HCT116 (cell line): ENCODE measurements around the gene CIZ1. TPM values are rescaled to one million over a fixed set of nuclear protein-coding genes. Genes with fewer than 3 reads are reported as not detected.
A peak's percentile ranks its signal among the peaks of the same experiment; 100 is the strongest.

Experiments used
- ATAC-seq: fragments of 200-7000 bp; cut with Tn5 transposase; 2 replicates; pipeline ENCODE4 v1.9.1; 2020; ENCODE audit warnings: mild to moderate bottlenecking, moderate library complexity
- BruUV-seq: library from RNA; stranded (reverse); fragments of 400-500 nt; replicated peaks from 2 replicates; lab custom pipeline; 2021; lab: Mats Ljungman, UMichigan
- CTCF ChIA-PET: fragments of 300-600 bp; sonication (Branson Sonifier 250); formaldehyde crosslinking; loops from one replicate; lab custom pipeline; 2021; ENCODE audit warnings: antibody characterized with exemption; lab: Charles Lee
- POLR2A ChIA-PET: fragments of 300-600, 350-600 bp; sonication (Branson Sonifier 250); formaldehyde crosslinking; loops from one replicate; lab custom pipeline; 2021; ENCODE audit warnings: antibody characterized with exemption; lab: Charles Lee
- RAD21 ChIA-PET, 2 experiments: fragments of 300-600 bp; sonication (Branson Sonifier 250); formaldehyde crosslinking; loops; one replicate each; lab custom pipeline; 2023; ENCODE audit warnings: low total read pairs in 2 of 2; ENCODE audit not compliant: uncharacterized antibody in 2 of 2, unreplicated experiment in 2 of 2, low non-redundant PET in 1 of 2; lab: Charles Lee
- DNase-seq: peaks from one replicate; pipeline ENCODE4 v3.0.0-alpha.2; 2010; ENCODE audit warnings: low read depth, low spot score
- H2AFZ ChIP-seq: fragments of 200-600 bp; shearing (Covaris generic), sonication (generic); 2 replicates; pipeline ENCODE4 v1.6.1; 2017; ENCODE audit warnings: low read depth, mixed run types, mixed read lengths, antibody characterized with exemption, low read length; ENCODE audit not compliant: poor library complexity, severe bottlenecking
- H3K27ac ChIP-seq: 2 replicates; pipeline ENCODE4 v1.5.1; 2012; ENCODE audit warnings: low read depth, low read length
- H3K27me3 ChIP-seq: fragments of 200-600 bp; sonication (generic); 2 replicates; pipeline ENCODE4 v1.6.1; 2016; ENCODE audit warnings: mixed run types, low read length, mixed read lengths; ENCODE audit not compliant: insufficient read depth
- H3K36me3 ChIP-seq, 2 experiments: fragments of 200-500 bp in 1 of 2; fragments of 200-600 bp in 1 of 2; sonication (Bioruptor generic) in 1 of 2; sonication (generic) in 1 of 2; 2 replicates each; pipeline versions ENCODE4 v1.5.1 to v1.6.1; 2014 to 2016; ENCODE audit warnings: low read length in 2 of 2, inconsistent platforms in 1 of 2, mixed read lengths in 1 of 2, mixed run types in 1 of 2; ENCODE audit not compliant: insufficient read depth in 2 of 2, control insufficient read depth in 1 of 2
- H3K4me1 ChIP-seq, 2 experiments: fragments of 200-600 bp in 1 of 2; sonication (generic) in 1 of 2; 2 replicates each; pipeline versions ENCODE4 v1.5.1 to v1.6.1; 2012 to 2017; ENCODE audit warnings: low read length in 2 of 2, inconsistent platforms in 1 of 2, mild to moderate bottlenecking in 1 of 2, mixed read lengths in 1 of 2, mixed run types in 1 of 2, moderate library complexity in 1 of 2; ENCODE audit not compliant: insufficient read depth in 2 of 2, control insufficient read depth in 1 of 2
- H3K4me2 ChIP-seq: fragments of 200-600 bp; sonication (generic); 2 replicates; pipeline ENCODE4 v1.6.1; 2017; ENCODE audit warnings: mixed run types, low read length, mixed read lengths
- H3K4me3 ChIP-seq, 2 experiments: fragments of 200-600 bp in 1 of 2; sonication (generic) in 1 of 2; replicated peaks in 1 of 2; 2 replicates each; pipeline ENCODE4 v1.5.1; 2011 to 2016; ENCODE audit warnings: low read length in 2 of 2, control low read depth in 1 of 2, low read depth in 1 of 2, mild to moderate bottlenecking in 1 of 2, mixed read lengths in 1 of 2, mixed run types in 1 of 2
- H3K79me2 ChIP-seq: fragments of 200-600 bp; sonication (generic); 2 replicates; pipeline ENCODE4 v1.6.1; 2017; ENCODE audit warnings: mild to moderate bottlenecking, mixed run types, low read length, moderate library complexity, mixed read lengths; ENCODE audit not compliant: insufficient read depth
- H3K9ac ChIP-seq: fragments of 200-600 bp; sonication (generic); 2 replicates; pipeline ENCODE4 v1.6.1; 2016; ENCODE audit warnings: low read length, mixed read lengths
- H3K9me2 ChIP-seq: fragments of 200-600 bp; sonication (generic), shearing (Covaris generic); 2 replicates; pipeline ENCODE4 v1.6.1; 2017; ENCODE audit warnings: mixed run types, mild to moderate bottlenecking, moderate library complexity; ENCODE audit not compliant: insufficient read depth
- H3K9me3 ChIP-seq, 2 experiments: fragments of 200-500 bp in 1 of 2; fragments of 200-600 bp in 1 of 2; sonication (Bioruptor generic) in 1 of 2; sonication (generic) in 1 of 2; 2 replicates each; pipeline ENCODE4 v1.6.1; 2014 to 2017; ENCODE audit warnings: low read length in 2 of 2, mixed read lengths in 2 of 2, inconsistent platforms in 1 of 2, low read depth in 1 of 2, mild to moderate bottlenecking in 1 of 2, mixed run types in 1 of 2, moderate library complexity in 1 of 2; ENCODE audit not compliant: control insufficient read depth in 1 of 2, insufficient read depth in 1 of 2
- H4K20me1 ChIP-seq: fragments of 200-600 bp; sonication (generic), shearing (Covaris generic); 2 replicates; pipeline ENCODE4 v1.6.1; 2017; ENCODE audit warnings: mixed run types, mild to moderate bottlenecking, moderate library complexity; ENCODE audit not compliant: insufficient read depth
- CBX3 ChIP-seq: IDR thresholded peaks from 2 replicates; pipeline ENCODE4 v1.6.1; 2012; ENCODE audit warnings: low read depth
- CEBPB ChIP-seq: IDR thresholded peaks from 2 replicates; pipeline ENCODE4 v1.6.1; 2012; ENCODE audit warnings: low read depth
- EGR1 ChIP-seq: IDR thresholded peaks from 2 replicates; pipeline ENCODE4 v1.6.1; 2012; ENCODE audit warnings: low read depth
- ELF1 ChIP-seq: IDR thresholded peaks from 2 replicates; pipeline ENCODE4 v1.6.1; 2012; ENCODE audit warnings: low read depth, borderline replicate concordance
- EZH2 ChIP-seq: fragments of 200-600 bp; sonication (generic); IDR thresholded peaks from 2 replicates; pipeline ENCODE4 v1.6.1; 2017; ENCODE audit warnings: antibody characterized with exemption, mixed run types
- FOSL1 ChIP-seq: IDR thresholded peaks from 2 replicates; pipeline ENCODE4 v1.6.1; 2012; ENCODE audit warnings: low read depth
- JUND ChIP-seq: IDR thresholded peaks from 2 replicates; pipeline ENCODE4 v1.6.1; 2012
- POLR2A ChIP-seq: IDR thresholded peaks from 2 replicates; pipeline ENCODE4 v1.7.0; 2011; ENCODE audit warnings: borderline replicate concordance; ENCODE audit not compliant: insufficient read depth, insufficient read length; ENCODE audit errors: extremely low read depth
- RAD21 ChIP-seq: IDR thresholded peaks from 2 replicates; pipeline ENCODE4 v1.6.1; 2012; ENCODE audit warnings: low read depth, mild to moderate bottlenecking
- SIN3A ChIP-seq: IDR thresholded peaks from 2 replicates; pipeline ENCODE4 v1.6.1; 2012; ENCODE audit warnings: low read depth
- SP1 ChIP-seq: IDR thresholded peaks from 2 replicates; pipeline ENCODE4 v1.6.1; 2012; ENCODE audit warnings: low read depth
- SRF ChIP-seq: IDR thresholded peaks from 2 replicates; pipeline ENCODE4 v1.6.1; 2012; ENCODE audit warnings: low read depth
- TCF7L2 ChIP-seq: IDR thresholded peaks from 2 replicates; pipeline ENCODE4 v1.7.0; 2011; ENCODE audit warnings: borderline replicate concordance, inconsistent platforms; ENCODE audit not compliant: insufficient read depth, insufficient read length; ENCODE audit errors: extremely low read depth
- ZFX ChIP-seq: fragments of 450-650 bp; IDR thresholded peaks from 2 replicates; pipeline ENCODE4 v1.6.1; 2017
- ZNF274 ChIP-seq: fragments of 200-500 bp; sonication (Bioruptor generic); IDR thresholded peaks from 2 replicates; pipeline ENCODE4 v1.6.1; 2014; ENCODE audit warnings: mild to moderate bottlenecking, low read depth, low read length, inconsistent platforms
- intact Hi-C: fragments of 100-400 bp; cut with micrococcal nuclease; formaldehyde crosslinking; loops from 2 replicates; pipeline ENCODE4 v1.10.0; 2022
- total RNA-seq: library from RNA; stranded (reverse); gene quantifications from one replicate; pipeline ENCODE4 v1.2.1, GENCODE V29; 2021; ENCODE audit not compliant: unreplicated experiment
- TF ChIP-seq, protein P1 (sequence below): IDR thresholded peaks from 2 replicates; pipeline ENCODE4 v1.6.1; 2012
- TF ChIP-seq, protein P2 (sequence below), 3 experiments: fragments of 200-600 bp in 1 of 3; sonication (generic) in 1 of 3; IDR thresholded peaks in 2 of 3; conservative IDR thresholded peaks in 1 of 3; 2 replicates each; pipeline ENCODE4 v1.5.1; 2012 to 2017; ENCODE audit warnings: low read depth in 2 of 3, low read length in 2 of 3, antibody characterized with exemption in 1 of 3, borderline replicate concordance in 1 of 3, control low read depth in 1 of 3, mild to moderate bottlenecking in 1 of 3, mixed read lengths in 1 of 3, mixed run types in 1 of 3, moderate library complexity in 1 of 3; ENCODE audit not compliant: insufficient read depth in 1 of 3
- TF ChIP-seq, protein P3 (sequence below): IDR thresholded peaks from 2 replicates; pipeline ENCODE4 v1.6.1; 2012
- TF ChIP-seq, protein P4 (sequence below): IDR thresholded peaks from 2 replicates; pipeline ENCODE4 v1.6.1; 2012; ENCODE audit warnings: low read depth
- TF ChIP-seq, protein P5 (sequence below): IDR thresholded peaks from 2 replicates; pipeline ENCODE4 v1.6.1; 2011; ENCODE audit warnings: mild to moderate bottlenecking, low read length, moderate library complexity; ENCODE audit not compliant: insufficient replicate concordance; ENCODE audit errors: extremely low read depth

CIZ1 gene
- total RNA-seq, 1 experiment from 2014 or later = 144 TPM

DNA sequence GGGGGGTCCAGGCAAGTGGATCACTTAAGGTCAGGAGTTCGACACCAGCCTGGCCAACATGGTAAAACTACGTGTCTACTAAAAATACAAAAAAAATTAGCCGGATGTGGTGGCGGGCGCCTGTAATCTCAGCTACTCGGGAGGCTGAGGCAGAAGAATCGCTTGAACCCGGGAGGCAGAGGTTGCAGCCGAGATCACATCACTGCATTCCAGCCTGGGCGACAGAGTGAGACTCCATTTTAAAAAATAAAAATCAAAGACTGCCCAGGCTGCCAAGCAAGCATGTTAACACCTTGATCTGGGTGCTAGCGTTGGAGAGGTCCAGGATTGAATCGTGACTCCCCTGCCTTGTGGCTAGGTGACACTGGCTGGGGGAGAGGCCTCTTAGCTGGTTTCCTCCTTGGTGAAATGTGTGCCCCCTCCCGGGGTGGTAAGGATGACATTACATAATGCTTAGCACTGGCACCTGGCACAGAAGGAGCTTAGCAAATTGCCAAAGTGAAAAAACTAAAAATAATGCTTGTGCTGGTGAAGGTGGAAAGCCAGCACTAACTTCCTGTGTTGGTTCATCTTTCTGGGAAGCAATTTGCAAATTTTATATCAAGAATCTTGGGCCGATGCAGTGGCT is 2.2 kb upstream of the CIZ1 start:
- CTCF ChIA-PET = interaction anchor here (0.6 to 1.7 kb wide), 3 partner anchors 10 to 25 kb away, joined by 3 to 5 read pairs (median 4); partner anchors contain the start of gene DNM1
- no peak overlapping the region for H2AFZ ChIP-seq
- H3K4me2 ChIP-seq = peak overlapping the region; percentile 90

More for the DNA sequence above, 2.2 kb upstream of the CIZ1 start:
- BruUV-seq = no TSS peak
- ChIA-PET RAD21 (no interaction called here), POLR2A (interaction anchor here (0.5 to 1.3 kb wide), 5 partner anchors 25 to 925 kb away, joined by 3 to 5 read pairs (median 3); partner anchors contain the start of gene BBLN)
- H3K79me2 ChIP-seq = peaks cover 20% of the 10 kb centered on the region
- TF ChIP-seq TCF7L2 = no peak
- TF ChIP-seq POLR2A = no peak
- TF ChIP-seq SRF = no peak
- TF ChIP-seq, protein P1, sequence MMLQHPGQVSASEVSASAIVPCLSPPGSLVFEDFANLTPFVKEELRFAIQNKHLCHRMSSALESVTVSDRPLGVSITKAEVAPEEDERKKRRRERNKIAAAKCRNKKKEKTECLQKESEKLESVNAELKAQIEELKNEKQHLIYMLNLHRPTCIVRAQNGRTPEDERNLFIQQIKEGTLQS = no peak
- TF ChIP-seq ELF1 = no peak
- TF ChIP-seq, protein P2, sequence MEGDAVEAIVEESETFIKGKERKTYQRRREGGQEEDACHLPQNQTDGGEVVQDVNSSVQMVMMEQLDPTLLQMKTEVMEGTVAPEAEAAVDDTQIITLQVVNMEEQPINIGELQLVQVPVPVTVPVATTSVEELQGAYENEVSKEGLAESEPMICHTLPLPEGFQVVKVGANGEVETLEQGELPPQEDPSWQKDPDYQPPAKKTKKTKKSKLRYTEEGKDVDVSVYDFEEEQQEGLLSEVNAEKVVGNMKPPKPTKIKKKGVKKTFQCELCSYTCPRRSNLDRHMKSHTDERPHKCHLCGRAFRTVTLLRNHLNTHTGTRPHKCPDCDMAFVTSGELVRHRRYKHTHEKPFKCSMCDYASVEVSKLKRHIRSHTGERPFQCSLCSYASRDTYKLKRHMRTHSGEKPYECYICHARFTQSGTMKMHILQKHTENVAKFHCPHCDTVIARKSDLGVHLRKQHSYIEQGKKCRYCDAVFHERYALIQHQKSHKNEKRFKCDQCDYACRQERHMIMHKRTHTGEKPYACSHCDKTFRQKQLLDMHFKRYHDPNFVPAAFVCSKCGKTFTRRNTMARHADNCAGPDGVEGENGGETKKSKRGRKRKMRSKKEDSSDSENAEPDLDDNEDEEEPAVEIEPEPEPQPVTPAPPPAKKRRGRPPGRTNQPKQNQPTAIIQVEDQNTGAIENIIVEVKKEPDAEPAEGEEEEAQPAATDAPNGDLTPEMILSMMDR (IDR thresholded peaks at IDR 0.05 in 2 of 3, conservative IDR thresholded peaks at IDR 0.05 in 1 of 3; ENCODE audit: borderline replicate concordance in 1 of 3, insufficient read depth in 1 of 3, low read depth in 2 of 3, low read length in 2 of 3) = no peak
- TF ChIP-seq, protein P3, sequence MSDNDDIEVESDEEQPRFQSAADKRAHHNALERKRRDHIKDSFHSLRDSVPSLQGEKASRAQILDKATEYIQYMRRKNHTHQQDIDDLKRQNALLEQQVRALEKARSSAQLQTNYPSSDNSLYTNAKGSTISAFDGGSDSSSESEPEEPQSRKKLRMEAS = no peak
- no peak for TF ChIP-seq EGR1
- no peak for TF ChIP-seq SIN3A
- TF ChIP-seq JUND = no peak
- TF ChIP-seq EZH2 = no peak
- TF ChIP-seq FOSL1 = no peak
- no peak for TF ChIP-seq SP1
- no peak for TF ChIP-seq ZFX
- TF ChIP-seq, protein P4, sequence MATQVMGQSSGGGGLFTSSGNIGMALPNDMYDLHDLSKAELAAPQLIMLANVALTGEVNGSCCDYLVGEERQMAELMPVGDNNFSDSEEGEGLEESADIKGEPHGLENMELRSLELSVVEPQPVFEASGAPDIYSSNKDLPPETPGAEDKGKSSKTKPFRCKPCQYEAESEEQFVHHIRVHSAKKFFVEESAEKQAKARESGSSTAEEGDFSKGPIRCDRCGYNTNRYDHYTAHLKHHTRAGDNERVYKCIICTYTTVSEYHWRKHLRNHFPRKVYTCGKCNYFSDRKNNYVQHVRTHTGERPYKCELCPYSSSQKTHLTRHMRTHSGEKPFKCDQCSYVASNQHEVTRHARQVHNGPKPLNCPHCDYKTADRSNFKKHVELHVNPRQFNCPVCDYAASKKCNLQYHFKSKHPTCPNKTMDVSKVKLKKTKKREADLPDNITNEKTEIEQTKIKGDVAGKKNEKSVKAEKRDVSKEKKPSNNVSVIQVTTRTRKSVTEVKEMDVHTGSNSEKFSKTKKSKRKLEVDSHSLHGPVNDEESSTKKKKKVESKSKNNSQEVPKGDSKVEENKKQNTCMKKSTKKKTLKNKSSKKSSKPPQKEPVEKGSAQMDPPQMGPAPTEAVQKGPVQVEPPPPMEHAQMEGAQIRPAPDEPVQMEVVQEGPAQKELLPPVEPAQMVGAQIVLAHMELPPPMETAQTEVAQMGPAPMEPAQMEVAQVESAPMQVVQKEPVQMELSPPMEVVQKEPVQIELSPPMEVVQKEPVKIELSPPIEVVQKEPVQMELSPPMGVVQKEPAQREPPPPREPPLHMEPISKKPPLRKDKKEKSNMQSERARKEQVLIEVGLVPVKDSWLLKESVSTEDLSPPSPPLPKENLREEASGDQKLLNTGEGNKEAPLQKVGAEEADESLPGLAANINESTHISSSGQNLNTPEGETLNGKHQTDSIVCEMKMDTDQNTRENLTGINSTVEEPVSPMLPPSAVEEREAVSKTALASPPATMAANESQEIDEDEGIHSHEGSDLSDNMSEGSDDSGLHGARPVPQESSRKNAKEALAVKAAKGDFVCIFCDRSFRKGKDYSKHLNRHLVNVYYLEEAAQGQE = no peak
- TF ChIP-seq ZNF274 = no peak
- TF ChIP-seq, protein P5, sequence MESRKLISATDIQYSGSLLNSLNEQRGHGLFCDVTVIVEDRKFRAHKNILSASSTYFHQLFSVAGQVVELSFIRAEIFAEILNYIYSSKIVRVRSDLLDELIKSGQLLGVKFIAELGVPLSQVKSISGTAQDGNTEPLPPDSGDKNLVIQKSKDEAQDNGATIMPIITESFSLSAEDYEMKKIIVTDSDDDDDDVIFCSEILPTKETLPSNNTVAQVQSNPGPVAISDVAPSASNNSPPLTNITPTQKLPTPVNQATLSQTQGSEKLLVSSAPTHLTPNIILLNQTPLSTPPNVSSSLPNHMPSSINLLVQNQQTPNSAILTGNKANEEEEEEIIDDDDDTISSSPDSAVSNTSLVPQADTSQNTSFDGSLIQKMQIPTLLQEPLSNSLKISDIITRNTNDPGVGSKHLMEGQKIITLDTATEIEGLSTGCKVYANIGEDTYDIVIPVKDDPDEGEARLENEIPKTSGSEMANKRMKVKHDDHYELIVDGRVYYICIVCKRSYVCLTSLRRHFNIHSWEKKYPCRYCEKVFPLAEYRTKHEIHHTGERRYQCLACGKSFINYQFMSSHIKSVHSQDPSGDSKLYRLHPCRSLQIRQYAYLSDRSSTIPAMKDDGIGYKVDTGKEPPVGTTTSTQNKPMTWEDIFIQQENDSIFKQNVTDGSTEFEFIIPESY = no peak
- no peak for TF ChIP-seq RAD21
- TF ChIP-seq CEBPB = no peak
- no peak for TF ChIP-seq CBX3
- ATAC-seq (no peak), DNase-seq (no peak)
- no peaks in the 10 kb centered on the region for H3K9me3 ChIP-seq
- peak overlapping the region; percentile 91 for H3K27ac ChIP-seq
- no peaks in the 10 kb centered on the region for H4K20me1 ChIP-seq
- H3K27me3 ChIP-seq = no peaks in the 10 kb centered on the region
- H3K36me3 ChIP-seq = peaks cover 0 to 4% of the 10 kb centered on the region in 2 experiments; a peak in 1 of 4 replicates
- H3K9me2 ChIP-seq = no peaks in the 10 kb centered on the region
- peaks cover 16 to 33% of the 10 kb centered on the region in 2 experiments for H3K4me1 ChIP-seq
- H3K4me3 ChIP-seq = no peak overlapping the region; a peak in 2 of 4 replicates
- H3K9ac ChIP-seq = peak overlapping the region; percentile 97
- intact Hi-C loops = loop anchor here (10.0 kb wide), 1 partner anchor 151 kb away; the partner anchor contains the start of gene SLC27A4
